AG08396 (cell line): ENCODE data around the gene HPSE2.

Experiments used
- DNase-seq: peaks from one replicate; pipeline ENCODE4 v3.0.0; 2012; ENCODE audit warnings: low spot score, mixed read lengths

The HPSE2 gene

DNA sequence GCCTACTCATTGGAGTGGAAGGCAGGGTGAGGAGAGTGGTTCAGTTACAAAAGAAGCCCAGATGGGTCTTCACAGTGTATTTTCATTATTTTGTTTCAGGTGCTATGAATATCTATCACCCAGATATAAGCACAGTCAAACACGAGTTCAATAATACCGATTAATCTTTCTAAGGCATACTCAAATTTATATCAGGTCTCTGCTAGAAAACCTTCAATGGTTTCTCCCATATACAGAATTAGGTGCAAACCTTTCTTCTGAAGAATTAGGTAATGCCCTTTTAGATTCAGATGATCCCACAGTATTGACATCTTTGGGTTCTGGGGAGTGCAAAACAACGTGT is 774.2 kb downstream of the HPSE2 start:
- no peak for DNase-seq

DNA sequence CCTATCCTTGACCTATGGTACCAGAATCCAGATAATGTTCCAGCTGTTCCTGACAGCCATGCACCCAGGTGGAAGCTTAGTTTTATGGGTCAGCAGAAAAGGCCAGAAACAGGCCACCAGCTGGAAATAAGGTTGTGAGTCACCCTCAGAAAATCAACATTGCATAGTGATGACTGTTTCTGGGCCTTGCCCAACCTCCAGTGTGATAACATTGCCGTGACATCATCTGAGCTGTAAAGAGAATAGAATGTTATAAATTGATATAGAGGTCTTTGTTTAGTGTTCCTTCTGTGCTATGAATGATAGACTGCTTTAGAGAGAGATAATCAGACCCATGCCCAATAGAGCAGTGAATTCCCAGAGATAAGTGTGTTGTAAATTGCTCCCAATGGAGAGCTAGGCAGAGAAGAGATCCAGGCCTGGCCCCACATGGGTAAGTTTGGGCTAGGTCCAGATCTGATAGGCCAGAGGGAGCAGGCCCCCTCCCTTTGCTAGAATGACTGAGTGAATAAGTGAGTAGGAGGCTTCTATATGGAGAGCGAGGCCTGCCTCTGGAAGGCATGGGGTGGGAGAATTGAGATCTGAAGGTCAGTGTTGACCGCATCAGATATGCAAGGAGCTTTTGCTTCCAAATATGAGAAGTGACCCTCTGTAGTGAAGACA is 774.7 kb downstream of the HPSE2 start:
- DNase-seq = peak; percentile 84

DNA sequence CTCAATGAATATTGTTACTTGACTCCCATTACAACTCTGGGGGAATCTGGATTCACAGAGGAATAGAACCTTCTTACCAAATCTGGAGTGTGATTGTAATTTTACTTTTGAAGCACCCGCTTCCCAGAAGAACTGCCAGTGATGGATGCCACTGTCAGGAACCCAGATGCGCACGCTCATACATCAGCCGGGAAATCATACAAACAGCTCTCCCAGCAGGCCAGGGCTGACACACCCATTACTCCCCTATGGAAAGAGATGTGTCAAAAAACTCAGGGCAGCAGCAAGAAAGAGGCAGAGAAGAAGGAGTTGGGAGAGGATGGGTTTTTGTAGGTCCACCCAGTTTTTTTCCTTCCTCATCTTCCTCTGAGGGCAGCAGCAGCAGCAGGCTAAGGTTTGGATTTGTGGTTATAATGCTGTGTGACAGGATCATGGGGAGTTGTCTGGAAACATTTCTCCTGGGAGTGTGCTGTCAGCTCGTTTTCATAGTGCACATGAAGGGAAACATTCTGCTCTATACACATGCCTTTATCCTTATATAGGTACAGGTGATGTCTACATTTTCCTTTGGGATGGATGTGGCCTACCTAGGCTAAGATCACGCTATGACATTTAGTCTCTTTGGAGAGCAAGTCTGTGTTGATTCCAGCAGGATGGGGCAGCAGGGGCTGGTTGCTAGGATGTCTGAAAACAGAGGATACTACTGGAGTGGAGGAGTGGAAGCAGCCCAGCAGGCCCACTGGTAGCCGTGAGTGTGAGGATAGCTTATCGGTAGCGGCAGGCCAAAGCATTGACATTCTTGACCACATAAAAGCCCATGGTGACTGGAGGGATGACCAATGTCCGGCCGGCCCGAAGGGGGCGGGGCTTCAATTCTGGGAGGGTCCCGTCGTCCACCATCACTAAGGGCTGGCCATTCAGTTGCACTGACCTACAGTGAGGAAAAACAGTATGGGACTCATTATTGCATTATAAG is 776.6 kb downstream of the HPSE2 start:
- DNase-seq = no peak

DNA sequence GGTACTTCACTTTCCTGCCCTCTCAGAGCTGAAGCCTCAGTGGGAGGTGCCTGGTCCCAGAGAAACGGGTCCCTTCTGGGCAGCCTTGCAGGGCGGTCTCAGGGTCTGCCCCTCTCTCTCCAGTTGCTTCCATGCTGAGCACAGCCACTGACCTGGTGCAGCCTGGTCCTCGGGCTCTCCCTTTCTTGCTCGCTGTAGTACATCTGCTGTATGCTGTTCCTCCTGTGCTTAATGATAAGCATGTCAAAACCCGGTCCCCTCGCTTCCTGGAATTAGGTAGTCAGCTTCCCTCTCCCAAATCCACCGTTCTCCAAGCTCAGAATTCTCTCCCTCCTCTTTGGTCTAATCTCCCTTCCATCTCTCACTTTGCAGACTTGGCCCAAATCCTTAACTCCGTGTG is 777.9 kb downstream of the HPSE2 start:
- no peak for DNase-seq

DNA sequence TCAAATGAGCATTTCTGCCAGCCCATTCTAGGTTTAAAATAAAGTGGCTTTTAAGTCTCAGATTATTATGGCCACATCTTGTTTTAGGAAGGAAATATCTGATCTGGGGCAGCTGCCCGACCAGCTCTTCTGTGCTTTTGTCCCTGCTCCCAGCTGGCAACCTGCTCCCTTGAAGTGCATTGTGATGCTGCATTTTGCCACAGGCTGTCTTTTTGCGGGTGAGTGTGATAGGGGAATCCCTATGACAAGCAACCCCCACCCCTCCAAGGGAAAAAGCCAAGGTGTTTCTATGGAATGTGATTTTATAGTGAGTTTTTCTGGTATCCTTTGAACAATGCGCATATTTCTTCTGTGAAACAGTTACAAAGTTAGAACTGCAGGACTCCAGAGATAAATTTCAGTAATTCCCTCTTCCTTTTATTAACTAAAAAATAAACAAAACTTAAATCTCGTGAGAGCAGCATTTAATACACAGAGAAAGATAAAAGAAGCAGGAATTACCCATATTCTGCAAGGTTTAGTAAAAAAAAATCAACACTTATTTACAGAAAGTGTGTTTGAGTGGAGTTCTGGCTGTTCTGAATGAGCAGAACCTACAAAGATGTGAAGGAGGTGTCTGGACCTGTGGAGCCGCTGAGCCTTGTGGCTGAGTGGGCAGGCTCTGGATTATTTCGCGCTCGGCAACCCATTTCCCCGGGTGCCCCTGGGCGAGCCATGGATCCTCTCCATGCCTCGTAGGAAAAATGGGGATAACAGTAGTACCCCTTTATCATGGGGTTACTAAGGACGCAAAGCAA is 778.8 kb downstream of the HPSE2 start:
- no peak for DNase-seq

DNA sequence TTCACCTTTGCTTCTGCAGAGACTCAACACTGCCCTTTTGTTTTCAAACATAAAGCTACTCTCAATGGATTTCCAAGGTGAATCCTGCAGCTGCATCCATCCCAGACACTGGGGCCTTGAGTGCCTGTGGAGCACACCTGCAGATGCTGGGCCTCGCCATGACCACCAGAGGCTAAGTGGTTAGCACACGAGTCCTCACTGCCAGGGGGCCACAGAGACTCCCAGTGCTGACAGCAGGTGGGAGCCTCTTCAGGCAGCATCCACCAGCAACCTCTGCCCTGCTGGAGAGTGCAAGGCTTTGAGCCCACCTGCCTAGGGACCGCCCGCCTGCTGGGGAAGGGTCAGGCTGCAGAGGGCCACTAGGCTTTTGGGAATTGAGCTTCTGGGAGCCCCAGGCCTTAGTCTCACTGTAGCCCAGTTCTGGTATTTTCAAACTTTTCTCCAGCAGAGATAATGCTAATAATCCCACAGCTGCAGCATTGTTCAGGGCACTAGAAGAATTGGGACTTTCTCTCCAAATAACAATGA is 779.5 kb downstream of the HPSE2 start:
- DNase-seq = no peak

DNA sequence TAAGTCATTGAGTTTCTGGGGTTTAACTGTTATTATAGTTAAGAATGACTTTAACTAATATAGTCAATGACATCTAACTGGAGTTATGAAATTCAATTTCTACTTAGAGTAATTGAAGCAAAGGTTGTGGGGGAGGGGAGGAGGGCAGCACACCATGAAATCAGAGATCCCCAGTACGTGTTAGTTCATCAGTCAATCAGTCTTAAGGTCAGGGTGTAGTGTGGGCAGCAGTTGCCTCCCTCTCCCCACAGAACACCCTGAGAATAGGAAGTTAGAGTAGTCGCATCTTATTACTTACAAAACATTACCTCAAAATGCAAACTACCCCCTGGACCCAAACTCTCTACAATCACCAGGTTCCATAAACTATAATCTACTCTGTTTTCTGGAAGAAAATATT is 781.9 kb downstream of the HPSE2 start:
- no peak for DNase-seq

DNA sequence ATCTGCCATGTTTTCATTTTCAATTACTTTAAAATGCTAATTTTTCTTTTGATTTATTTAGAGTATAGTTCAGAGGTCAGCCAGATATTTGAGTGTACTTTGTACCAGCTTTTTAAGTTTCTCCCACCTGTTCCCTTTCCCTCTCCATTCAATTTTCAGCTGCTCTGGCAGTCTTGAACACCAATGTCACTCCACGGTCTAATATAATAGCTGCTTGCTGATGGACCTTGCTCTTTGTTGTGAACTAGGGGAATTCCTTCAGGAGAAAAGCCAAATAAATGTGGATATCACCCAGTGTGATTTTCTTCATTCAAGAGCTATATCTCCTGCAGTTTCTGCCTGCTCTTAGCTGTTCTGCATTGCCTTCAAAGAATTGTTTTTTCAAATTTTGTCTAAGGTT is 785.0 kb downstream of the HPSE2 start:
- no peak for DNase-seq

DNA sequence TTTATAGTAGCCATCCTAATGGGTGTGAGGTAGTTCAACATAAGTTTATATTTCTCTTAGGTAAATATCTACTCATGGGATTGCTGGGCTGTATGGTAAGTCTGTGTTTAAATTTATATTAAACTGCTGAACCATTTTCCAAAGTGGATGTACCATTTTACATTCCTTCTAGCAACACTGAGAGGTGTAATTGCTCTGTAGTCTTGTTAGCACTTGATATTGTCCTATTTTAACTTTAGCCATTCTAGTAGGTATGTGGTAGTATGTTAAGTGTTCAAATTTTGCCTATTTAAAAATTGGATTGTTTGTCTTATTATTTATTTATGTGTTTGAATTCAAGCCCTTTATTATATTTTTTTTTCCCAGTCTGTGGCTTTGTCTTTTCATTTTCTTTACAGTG is 786.4 kb downstream of the HPSE2 start:
- no peak for DNase-seq

DNA sequence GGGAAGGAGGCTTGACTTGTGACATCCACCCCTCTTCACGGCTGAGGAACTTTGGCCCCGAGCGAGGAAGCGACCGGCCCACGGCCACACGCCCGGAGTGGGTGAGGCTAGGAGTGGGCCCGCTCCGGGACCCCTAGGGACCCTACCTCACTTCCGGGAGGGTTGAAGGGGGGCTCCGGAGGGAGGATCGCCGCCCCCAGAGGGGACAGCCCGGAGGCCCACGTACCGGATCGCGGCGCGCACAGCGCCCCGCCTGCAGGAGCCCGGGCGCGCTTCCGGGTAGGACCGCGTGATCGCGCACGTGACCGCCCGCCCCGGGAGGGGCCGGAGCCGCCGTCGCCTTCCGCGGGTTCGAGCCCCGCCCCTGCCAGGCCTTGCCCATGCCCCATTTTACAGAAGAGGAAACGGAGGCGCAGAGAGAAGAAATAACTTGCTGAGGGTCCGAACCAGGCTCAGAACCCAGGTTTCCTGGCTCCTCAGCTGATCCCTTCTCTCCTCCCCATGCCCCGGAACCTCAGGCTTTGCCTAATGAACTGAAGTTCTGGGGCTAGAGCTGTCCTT is 788.9 kb downstream of the HPSE2 start, which contains the start of gene HPS1:
TSS of gene HPS1 (minus strand) at position 275 of the 561 bp plus-strand sequence. CDS start 3,695 bp downstream, outside the sequence.
- DNase-seq = peak; percentile 96

DNA sequence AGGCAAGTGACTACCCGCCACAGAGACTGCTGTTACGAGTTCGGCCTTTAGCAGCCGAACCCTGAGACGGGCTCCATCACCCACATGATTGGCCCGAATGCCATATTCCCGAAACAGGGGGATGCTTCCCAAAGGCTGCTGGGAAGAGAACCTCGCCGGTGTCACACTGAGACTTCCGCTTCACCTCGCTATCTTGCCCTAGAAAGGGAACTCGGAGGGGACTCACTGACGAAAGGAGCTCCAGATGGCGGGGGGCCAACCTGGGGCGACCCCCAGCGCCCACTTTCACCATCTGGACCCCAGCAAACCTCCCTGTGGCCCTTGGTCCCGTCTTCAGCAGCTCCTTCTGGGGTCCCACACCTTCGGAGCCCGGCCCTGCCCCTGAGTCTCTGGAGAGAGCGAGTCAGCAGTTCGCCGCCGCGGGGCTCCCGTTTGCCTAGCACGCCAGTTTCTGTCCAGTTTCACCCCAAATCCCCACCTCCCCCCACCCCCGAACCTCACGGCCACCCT is 789.4 kb downstream of the HPSE2 start:
- peak; percentile 62 for DNase-seq

DNA sequence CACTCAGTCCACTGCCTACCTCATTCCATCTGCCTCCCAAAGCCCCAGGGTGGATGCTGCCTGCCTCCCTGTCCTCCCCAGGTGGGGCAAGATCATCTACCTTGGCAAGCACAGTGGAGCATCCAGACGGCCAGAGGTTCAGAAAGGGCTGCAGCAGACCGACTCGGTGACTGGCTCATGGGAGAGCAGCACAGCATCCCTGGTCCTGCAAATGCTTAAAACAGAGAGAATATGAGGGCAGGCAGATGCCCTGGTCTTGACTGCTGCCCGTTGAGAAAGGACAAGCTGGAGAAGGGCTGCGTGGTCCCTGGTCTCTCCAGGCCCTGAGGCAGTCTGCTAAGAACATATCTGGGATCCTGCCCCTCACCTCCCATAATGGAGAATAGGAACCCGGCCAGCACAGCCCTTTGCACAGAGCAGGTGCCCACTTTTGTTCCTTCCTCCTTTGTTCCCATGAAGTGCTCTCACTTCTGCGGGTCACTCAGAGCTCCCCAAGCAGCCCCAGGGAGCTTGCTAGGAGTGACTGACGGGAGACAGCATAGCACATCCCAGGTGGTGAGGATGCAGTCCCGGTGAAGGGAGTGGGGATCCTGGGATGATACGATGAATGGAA is 790.3 kb downstream of the HPSE2 start:
- DNase-seq = no peak

DNA sequence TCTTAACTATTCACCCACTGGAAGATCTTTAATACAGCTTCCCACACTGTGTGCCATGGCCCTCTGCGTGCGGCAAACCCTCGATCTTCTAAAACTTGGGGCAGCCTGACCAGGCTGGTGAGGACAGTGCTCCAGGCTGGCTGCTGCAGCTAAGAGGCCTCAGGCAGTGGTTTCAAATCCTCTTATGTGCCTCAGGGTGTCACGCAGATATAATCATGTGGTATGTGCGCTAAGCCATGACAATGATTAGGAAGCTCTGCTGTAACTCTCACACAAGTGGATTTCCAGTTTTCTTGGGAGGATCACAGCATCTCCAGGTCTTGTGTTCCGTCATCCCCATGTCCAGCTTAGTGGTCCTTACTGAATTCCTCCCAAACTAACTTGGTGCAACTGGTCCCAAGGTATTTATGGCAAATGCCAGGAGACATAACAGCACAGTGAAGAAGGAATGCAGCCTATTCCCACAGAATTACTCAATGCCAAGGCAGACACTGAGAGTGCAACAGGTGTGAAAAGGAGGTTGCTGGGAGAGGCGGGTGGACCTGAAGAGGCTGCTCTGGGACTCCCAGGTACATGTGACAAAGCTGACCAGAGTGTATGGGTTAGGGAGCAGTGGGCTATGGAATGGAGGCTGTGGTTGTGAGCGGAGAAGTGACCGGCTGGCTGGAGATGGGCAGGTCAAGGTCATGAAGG is 791.2 kb downstream of the HPSE2 start:
- DNase-seq = no peak

DNA sequence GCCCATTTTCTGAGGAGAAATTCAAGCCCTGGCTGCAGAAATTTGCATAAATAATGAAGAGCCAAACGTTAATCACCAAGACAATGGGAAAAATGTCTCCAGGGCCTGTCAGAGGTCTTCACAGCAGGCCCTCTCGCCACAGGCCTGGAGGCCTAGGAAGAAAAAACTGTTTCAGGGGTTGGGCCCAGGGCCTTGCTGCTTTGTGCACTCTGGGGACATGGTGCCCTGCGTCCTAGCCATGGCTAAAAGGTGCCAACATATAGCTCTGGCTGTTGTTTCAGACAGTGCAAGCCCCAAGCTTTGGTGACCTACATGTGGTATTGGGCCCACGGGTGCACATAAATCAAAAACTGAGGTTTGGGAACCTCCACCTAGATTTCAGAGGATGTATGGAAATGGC is 796.9 kb downstream of the HPSE2 start:
- no peak for DNase-seq

DNA sequence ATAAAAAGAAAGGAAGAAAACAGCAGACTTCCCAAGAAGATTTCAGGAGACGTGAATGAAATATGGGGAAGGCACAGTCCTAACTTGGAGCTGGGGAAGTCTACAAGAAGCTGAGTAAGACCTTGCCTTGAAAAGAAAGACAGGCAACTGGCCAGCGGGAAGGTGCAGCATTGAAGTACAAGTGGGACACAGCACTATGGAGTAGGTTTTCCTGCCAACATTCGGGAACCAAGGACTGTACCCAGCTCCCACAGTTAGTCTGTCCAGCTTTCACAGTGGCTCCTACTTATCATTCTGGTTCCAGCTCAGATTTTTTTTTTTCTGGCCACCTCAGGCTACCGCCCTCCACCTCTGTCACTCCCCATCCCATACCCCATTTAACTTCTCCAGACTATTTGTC is 798.9 kb downstream of the HPSE2 start:
- DNase-seq = no peak

DNA sequence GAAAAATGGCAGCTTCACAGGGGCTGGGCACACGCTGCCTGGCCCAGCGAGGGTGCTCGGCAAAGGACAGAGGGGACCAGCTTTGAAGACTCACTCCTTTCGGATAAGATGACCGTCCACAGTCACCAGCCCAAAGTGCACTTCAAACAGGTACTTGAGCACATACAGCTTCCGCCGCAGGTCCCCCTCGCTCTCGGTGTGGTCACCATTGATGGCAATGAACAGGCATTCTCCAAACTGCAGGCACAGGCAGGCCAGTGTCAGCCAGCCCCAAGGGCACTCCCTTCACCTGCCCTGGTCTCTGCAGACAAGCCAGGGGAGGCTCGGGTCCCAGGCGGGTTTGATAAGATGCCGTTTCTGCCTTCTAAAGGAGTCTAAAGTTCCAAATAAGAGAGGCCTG is 800.5 kb downstream of the HPSE2 start:
- no peak for DNase-seq

DNA sequence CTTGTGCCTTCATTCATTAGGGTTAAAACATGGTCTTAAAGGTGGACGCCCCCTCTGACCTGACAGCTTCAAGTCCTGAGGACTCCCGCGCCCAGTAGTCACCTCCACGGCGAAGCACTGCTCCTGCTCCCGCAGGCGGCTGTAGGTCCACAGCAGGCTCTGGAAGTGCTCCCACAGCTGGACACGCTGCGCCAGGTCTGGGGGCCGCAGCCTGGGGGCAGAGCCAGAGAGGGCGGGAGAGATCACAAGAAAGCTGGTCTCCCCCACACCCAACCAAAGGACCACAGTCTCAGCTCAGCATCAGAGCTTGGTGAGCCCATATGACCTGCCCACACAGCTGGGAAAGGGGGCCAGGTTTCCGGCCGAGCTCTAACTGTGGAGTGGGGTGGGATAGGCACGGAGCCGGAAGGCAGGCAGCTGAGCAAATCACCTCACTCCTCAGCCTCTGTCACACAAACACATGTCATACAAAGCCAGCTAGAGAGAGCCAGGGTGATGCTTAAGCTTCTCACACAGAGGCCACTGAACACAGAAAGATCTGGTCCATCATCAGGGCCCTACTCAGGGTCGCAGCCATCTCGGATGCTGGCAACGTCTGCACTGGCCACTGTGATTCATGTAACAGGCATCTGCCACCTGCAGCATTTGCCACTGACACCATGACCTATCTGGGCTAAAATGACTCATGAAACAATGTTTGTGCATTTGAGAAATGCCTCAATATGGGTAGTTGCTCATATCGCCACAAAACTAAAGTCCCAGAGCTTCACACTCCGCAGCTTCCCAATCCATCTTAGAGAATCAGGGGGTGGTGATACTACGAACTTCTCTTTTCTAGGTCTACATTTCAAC is 801.5 kb downstream of the HPSE2 start:
- peak; percentile 61 for DNase-seq

DNA sequence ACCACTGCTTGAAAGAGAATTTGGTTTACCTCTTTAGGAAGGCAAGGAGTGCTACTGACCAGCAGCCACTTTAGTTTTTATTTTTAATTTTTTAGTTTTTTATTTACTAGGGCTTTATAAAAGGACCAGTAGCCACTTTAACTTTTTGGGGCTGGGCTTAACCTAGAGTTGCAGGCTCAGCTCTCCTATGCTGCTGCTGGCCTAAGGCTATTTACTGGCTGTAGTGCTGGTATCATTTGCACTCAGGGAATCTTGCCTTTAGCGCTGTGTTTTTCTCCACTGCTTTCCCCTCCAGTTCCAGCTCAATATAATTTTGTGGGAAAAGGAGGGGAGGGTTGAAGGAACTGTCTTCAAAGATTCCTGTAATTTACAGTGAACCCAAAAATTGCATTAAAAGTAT is 802.3 kb downstream of the HPSE2 start:
- no peak for DNase-seq

DNA sequence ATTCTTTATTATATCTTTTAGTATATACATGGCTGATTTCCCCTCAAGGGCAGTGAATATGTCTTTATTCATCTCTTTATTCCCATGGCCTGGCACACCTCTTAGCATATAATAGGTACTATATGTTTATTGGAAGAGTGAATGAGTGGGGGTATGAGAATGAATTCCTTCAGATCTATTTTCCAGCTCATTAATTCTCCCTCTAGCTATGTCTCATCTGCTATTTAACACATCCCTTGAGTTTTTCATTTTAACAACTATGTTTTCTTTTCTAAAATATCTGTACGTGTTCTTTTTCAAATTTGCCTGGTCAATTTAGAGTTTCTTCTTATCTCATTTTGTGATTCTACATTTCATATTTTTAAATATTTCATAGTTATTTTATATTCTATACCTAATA is 803.3 kb downstream of the HPSE2 start:
- no peak for DNase-seq

DNA sequence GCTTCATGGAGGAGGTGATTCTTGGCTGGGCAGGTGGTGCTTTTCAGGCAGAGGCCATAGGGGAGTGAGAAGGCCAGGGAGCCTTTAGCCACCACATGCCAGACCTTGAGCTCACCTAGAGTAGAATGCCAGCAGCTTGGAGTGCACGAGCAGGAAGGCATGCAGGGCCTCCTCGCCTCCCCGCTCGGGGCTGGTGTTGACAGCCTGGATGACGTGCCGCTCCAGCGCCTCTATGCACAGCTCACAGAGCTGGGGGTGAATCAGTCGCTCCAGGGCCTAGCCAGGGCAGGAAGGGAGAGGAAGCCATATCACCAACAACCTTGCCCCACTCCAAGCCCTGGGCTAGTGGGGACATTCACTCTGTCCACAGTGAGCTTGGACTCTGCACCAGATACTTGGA is 804.6 kb downstream of the HPSE2 start:
- no peak for DNase-seq
